ENCODE results near the gene LDLRAD2.

GRCh38 chr1:21868482-21868881, 56.4 kb downstream of the LDLRAD2 start:
- TF ChIP-seq CTCF (IDR thresholded peaks at IDR 0.05): no peak
- no peak for TF ChIP-seq POLR2A (IDR thresholded peaks at IDR 0.05)
